HG02763 (cell line): ENCODE data around the gene CSTPP1.

Experiments used
- ATAC-seq: cut with Tn5 transposase; IDR thresholded peaks from one replicate; pipeline ENCODE4 v1.9.1; 2021; ENCODE audit warnings: mild to moderate bottlenecking, moderate library complexity; ENCODE audit not compliant: unreplicated experiment

The CSTPP1 gene

GRCh38 chr11:47154616-47155570 lies 218.3 kb downstream of the CSTPP1 start:
- ATAC-seq = no peak

- no peak for ATAC-seq
These were observed 219.3 kb downstream of the CSTPP1 start for GRCh38 chr11:47155879-47156278.

GRCh38 chr11:47156333-47156732 lies 219.8 kb downstream of the CSTPP1 start:
- no peak for ATAC-seq

- no peak for ATAC-seq
These were observed 220.4 kb downstream of the CSTPP1 start for GRCh38 chr11:47156951-47157350.

- no peak for ATAC-seq
These were observed 221.2 kb downstream of the CSTPP1 start for GRCh38 chr11:47157805-47158204.

- no peak for ATAC-seq
These were observed 221.7 kb downstream of the CSTPP1 start for GRCh38 chr11:47158242-47158641.

GRCh38 chr11:47160753-47161133 lies 224.2 kb downstream of the CSTPP1 start:
- ATAC-seq = no peak

- no peak for ATAC-seq
These were observed 224.7 kb downstream of the CSTPP1 start for GRCh38 chr11:47161134-47161854.

GRCh38 chr11:47161890-47162289 lies 225.3 kb downstream of the CSTPP1 start:
- no peak for ATAC-seq

- no peak for ATAC-seq
These were observed 225.9 kb downstream of the CSTPP1 start for GRCh38 chr11:47162426-47162825.

- no peak for ATAC-seq
These were observed 226.6 kb downstream of the CSTPP1 start for GRCh38 chr11:47163193-47163592.

- ATAC-seq = no peak
These were observed 227.3 kb downstream of the CSTPP1 start for GRCh38 chr11:47163898-47164297.

GRCh38 chr11:47164321-47164720 lies 227.8 kb downstream of the CSTPP1 start:
- ATAC-seq = no peak

GRCh38 chr11:47165253-47165840 lies 228.8 kb downstream of the CSTPP1 start:
- no peak for ATAC-seq

GRCh38 chr11:47166368-47166767 lies 229.8 kb downstream of the CSTPP1 start:
- ATAC-seq = no peak

- no peak for ATAC-seq
These were observed 234.7 kb downstream of the CSTPP1 start for GRCh38 chr11:47171061-47171838.

- no peak for ATAC-seq
These were observed 235.3 kb downstream of the CSTPP1 start for GRCh38 chr11:47171856-47172255.

GRCh38 chr11:47172740-47173336 lies 236.3 kb downstream of the CSTPP1 start:
- no peak for ATAC-seq

- ATAC-seq = no peak
These were observed 239.3 kb downstream of the CSTPP1 start for GRCh38 chr11:47175746-47176327.
